LNCAP (cell line): ENCODE measurements around the gene P2RY1.

Source experiments
- TF ChIP-seq, protein P1 (sequence below): fragments of 450-650 bp; IDR thresholded peaks from 2 replicates; pipeline ENCODE4 v1.5.1; 2017; ENCODE audit warnings: mild to moderate bottlenecking

P2RY1 gene

DNA sequence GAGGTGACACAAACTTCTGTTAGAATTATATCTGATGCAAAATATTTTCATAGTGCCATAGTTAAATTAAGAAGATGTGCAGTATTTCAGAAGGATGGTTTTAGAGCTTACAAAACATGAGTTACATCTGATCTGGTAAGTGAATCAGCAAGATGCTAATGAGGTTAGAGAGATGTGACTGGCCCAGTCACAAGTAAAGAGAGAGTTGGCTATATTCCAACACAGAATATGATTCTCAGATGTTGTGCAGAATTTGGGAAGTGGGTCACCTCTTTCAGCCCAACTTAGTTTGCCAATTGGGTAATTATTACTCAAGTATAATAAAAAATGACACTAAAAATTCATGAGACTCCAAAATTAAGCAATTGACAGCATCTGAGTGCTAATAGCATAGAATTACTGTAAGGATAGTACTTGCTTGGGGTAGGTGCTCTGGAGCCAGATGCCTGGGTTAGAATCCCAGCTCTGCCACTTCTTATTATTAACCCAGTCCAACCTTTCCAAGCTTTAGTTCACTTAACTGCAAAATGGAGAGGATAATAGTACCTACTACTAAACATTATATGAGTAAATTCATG is 30.8 kb downstream of the P2RY1 start:
- TF ChIP-seq, protein P1, sequence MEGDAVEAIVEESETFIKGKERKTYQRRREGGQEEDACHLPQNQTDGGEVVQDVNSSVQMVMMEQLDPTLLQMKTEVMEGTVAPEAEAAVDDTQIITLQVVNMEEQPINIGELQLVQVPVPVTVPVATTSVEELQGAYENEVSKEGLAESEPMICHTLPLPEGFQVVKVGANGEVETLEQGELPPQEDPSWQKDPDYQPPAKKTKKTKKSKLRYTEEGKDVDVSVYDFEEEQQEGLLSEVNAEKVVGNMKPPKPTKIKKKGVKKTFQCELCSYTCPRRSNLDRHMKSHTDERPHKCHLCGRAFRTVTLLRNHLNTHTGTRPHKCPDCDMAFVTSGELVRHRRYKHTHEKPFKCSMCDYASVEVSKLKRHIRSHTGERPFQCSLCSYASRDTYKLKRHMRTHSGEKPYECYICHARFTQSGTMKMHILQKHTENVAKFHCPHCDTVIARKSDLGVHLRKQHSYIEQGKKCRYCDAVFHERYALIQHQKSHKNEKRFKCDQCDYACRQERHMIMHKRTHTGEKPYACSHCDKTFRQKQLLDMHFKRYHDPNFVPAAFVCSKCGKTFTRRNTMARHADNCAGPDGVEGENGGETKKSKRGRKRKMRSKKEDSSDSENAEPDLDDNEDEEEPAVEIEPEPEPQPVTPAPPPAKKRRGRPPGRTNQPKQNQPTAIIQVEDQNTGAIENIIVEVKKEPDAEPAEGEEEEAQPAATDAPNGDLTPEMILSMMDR: no peak

DNA sequence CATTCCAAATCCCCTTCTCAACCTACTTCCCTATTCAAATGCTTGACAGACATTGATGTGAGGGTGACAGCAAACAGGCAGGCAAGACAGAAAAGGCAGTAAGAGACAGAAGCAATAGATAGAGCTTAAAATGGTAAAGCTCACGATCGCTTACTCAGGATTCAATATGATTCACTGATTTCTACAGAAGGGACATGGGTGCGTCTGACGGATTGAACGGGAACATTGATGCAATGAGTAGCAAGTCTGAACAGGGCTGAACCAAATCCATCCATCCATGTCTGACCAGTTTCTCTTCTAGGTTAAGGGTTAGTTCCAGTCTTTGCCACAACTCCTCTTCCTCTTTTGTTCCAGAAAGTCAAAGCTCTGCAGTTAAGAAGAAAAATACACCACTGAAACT is 35.1 kb downstream of the P2RY1 start:
- TF ChIP-seq, protein P1: no peak

DNA sequence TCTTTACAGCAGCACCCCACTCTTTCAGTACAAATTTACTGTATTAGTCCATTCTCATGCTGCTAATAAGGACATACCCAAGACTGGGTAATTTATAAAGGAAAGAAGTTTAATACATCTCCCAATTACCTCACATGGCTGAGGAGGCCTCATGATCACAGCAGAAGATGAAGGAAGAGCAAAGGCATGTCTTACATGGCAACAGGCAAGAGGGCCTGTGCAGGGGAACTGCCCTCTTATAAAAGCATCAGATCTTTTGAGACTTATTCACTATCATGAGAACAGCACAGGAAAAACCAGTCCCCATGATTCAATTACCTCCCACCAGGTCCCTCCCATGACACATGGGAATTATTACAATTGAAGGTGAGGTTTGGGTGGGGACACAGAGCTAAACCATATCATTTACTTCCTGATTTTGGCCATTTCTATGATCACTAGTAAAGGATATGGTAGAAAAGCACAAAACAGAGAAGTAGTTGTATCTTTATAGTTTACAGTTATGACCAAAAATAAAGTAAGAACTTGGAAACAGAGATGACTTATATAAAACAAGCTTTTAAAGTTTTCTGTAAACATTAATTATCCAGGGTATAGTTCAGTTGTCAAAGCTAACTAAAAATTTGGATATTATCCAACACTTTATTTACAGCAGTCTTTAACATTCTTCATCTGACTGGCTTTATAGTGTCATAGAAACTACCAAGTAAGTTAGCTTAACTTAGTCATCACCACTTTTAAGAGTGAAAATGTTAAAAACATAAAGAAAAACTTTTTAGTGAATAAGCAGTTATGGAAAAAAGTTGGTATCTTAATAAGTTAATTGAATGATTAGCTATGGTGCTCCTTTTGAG is 40.2 kb downstream of the P2RY1 start:
- TF ChIP-seq, protein P1: no peak

DNA sequence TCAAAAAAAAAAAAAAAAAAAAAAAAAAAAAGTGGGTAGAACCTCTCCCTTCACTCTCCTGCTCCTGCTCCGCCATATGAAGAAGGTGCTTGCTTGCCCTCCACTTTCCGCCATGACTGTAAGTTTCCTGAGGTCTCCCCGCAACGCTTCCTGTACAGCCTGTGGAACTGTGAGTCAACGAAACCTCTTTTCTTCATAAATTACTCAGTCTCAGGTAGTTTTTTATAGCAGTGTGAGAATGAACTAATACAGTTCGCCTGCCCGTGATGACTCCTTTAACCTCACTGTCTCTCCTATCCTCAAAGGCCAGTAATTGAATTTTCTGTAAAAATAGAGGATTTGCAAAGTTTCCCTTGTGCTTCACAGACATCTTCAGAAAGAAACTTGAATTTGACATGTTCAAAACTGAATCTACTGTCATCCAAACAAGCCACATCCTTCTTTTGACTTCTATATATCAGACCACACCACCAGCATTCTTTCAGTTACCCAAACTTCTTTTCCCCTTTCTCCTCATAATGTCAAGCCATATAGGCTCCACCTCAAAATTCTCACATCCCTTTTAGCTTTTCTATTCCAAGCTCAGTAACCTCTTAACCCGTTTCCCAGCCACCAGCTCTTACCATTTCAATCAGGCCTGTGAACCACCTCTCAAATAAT is 44.3 kb downstream of the P2RY1 start:
- TF ChIP-seq, protein P1: no peak

DNA sequence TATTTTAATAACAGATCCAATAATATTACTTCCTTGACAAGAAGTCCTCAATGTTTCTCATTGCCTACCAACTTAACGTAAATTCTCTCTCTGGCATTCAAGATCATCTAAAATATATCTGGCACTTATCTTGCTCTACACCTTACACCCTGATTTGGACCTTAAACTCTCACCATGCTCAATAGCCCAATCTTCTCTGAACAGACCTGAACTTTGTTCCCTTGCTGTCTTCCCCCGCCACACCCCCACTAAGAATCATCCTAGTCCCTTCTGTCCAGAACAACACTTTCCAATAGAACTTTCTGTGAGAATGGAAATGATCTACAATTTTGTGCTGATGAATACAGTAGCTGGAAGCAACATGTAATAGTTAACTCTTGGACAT is 44.9 kb downstream of the P2RY1 start:
- TF ChIP-seq, protein P1: no peak

DNA sequence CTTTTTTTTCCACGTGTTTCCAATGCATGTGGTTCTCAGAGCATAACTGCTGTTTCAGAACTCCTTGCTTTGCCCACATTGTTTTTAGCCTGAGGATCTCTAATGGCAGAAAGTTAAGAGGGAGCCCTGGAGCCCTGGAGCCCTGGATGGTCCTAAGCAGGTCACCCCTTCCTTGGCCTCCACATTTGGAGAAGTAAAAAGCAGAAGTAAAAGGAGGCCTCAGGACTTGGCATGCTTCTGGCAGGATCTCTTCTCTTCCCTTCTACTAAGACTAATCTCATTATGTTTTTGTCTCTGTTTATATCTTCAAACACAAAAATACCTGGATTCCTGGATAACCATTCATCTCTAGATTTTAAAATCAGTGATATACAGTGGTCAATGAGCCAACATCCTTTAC is 50.1 kb downstream of the P2RY1 start:
- TF ChIP-seq, protein P1: no peak
